ENCODE measurements around the gene CCNYL1.

The CCNYL1 gene

GRCh38 chr2:207778298-207778882 is 67.0 kb downstream of the CCNYL1 start:
- no peak for DNase-seq (ENCODE audit: insufficient read length, low spot score)
- FAIRE-seq, result no peak
- TF ChIP-seq SPI1 (IDR thresholded peaks at IDR 0.05; ENCODE audit: low read depth, low read length), result no peak
- no peak for TF ChIP-seq POLR2A (IDR thresholded peaks at IDR 0.05; ENCODE audit: low read depth, low read length)
- no peak for TF ChIP-seq POLR2AphosphoS5 (IDR thresholded peaks at IDR 0.05; ENCODE audit: low read depth, low read length)
- no peak for TF ChIP-seq TAF1 (IDR thresholded peaks at IDR 0.05; ENCODE audit: low read depth, low read length)
- TF ChIP-seq POU2F2 (IDR thresholded peaks at IDR 0.05; ENCODE audit: low read depth, low read length), result no peak
- TF ChIP-seq PAX5 (IDR thresholded peaks at IDR 0.05; ENCODE audit: insufficient read depth, low read length, severe bottlenecking), result no peak

- no peak for TF ChIP-seq POLR2A (IDR thresholded peaks at IDR 0.05; ENCODE audit: low read depth, low read length)
- TF ChIP-seq POLR2AphosphoS5 (IDR thresholded peaks at IDR 0.05; ENCODE audit: low read depth, low read length), result no peak
- no peak for TF ChIP-seq POU2F2 (IDR thresholded peaks at IDR 0.05; ENCODE audit: low read depth, low read length)
- no peak for TF ChIP-seq TAF1 (IDR thresholded peaks at IDR 0.05; ENCODE audit: low read depth, low read length)
- no peak for TF ChIP-seq PAX5 (IDR thresholded peaks at IDR 0.05; ENCODE audit: insufficient read depth, low read length, severe bottlenecking)
- no peak for TF ChIP-seq SPI1 (IDR thresholded peaks at IDR 0.05; ENCODE audit: low read depth, low read length)
- no peak for DNase-seq (ENCODE audit: insufficient read length, low spot score)
- FAIRE-seq, result no peak
Observed at GRCh38 chr2:207779523-207779922, 68.1 kb downstream of the CCNYL1 start.

GRCh38 chr2:207782238-207783030 is 71.0 kb downstream of the CCNYL1 start:
- FAIRE-seq (no peak), DNase-seq (ENCODE audit: insufficient read length, low spot score) (no peak)
- TF ChIP-seq POLR2AphosphoS5 (IDR thresholded peaks at IDR 0.05; ENCODE audit: low read depth, low read length), result no peak
- no peak for TF ChIP-seq POLR2A (IDR thresholded peaks at IDR 0.05; ENCODE audit: low read depth, low read length)
- TF ChIP-seq PAX5 (IDR thresholded peaks at IDR 0.05; ENCODE audit: insufficient read depth, low read length, severe bottlenecking), result no peak
- no peak for TF ChIP-seq POU2F2 (IDR thresholded peaks at IDR 0.05; ENCODE audit: low read depth, low read length)
- no peak for TF ChIP-seq TAF1 (IDR thresholded peaks at IDR 0.05; ENCODE audit: low read depth, low read length)
- no peak for TF ChIP-seq SPI1 (IDR thresholded peaks at IDR 0.05; ENCODE audit: low read depth, low read length)

GRCh38 chr2:207783514-207783913 is 72.1 kb downstream of the CCNYL1 start:
- FAIRE-seq (no peak), DNase-seq (ENCODE audit: insufficient read length, low spot score) (no peak)
- TF ChIP-seq TAF1 (IDR thresholded peaks at IDR 0.05; ENCODE audit: low read depth, low read length), result no peak
- no peak for TF ChIP-seq PAX5 (IDR thresholded peaks at IDR 0.05; ENCODE audit: insufficient read depth, low read length, severe bottlenecking)
- no peak for TF ChIP-seq POU2F2 (IDR thresholded peaks at IDR 0.05; ENCODE audit: low read depth, low read length)
- peak; percentile 84 for TF ChIP-seq SPI1 (IDR thresholded peaks at IDR 0.05; ENCODE audit: low read depth, low read length)

GRCh38 chr2:207784898-207785297 is 73.5 kb downstream of the CCNYL1 start:
- DNase-seq (ENCODE audit: insufficient read length, low spot score), result no peak
- FAIRE-seq, result no peak
- no peak for TF ChIP-seq POLR2AphosphoS5 (IDR thresholded peaks at IDR 0.05; ENCODE audit: low read depth, low read length)
- no peak for TF ChIP-seq PAX5 (IDR thresholded peaks at IDR 0.05; ENCODE audit: insufficient read depth, low read length, severe bottlenecking)
- no peak for TF ChIP-seq POU2F2 (IDR thresholded peaks at IDR 0.05; ENCODE audit: low read depth, low read length)
- TF ChIP-seq SPI1 (IDR thresholded peaks at IDR 0.05; ENCODE audit: low read depth, low read length), result no peak
- no peak for TF ChIP-seq POLR2A (IDR thresholded peaks at IDR 0.05; ENCODE audit: low read depth, low read length)
- TF ChIP-seq TAF1 (IDR thresholded peaks at IDR 0.05; ENCODE audit: low read depth, low read length), result no peak

- TF ChIP-seq POLR2AphosphoS5 (IDR thresholded peaks at IDR 0.05; ENCODE audit: low read depth, low read length), result no peak
- no peak for TF ChIP-seq POU2F2 (IDR thresholded peaks at IDR 0.05; ENCODE audit: low read depth, low read length)
- TF ChIP-seq SPI1 (IDR thresholded peaks at IDR 0.05; ENCODE audit: low read depth, low read length), result no peak
- TF ChIP-seq TAF1 (IDR thresholded peaks at IDR 0.05; ENCODE audit: low read depth, low read length), result no peak
- no peak for TF ChIP-seq POLR2A (IDR thresholded peaks at IDR 0.05; ENCODE audit: low read depth, low read length)
- no peak for TF ChIP-seq PAX5 (IDR thresholded peaks at IDR 0.05; ENCODE audit: insufficient read depth, low read length, severe bottlenecking)
- FAIRE-seq, result no peak
- DNase-seq (ENCODE audit: insufficient read length, low spot score), result no peak
Observed at GRCh38 chr2:207787017-207787416, 75.6 kb downstream of the CCNYL1 start.

GRCh38 chr2:207787800-207788199 is 76.4 kb downstream of the CCNYL1 start:
- no peak for TF ChIP-seq POU2F2 (IDR thresholded peaks at IDR 0.05; ENCODE audit: low read depth, low read length)
- no peak for TF ChIP-seq POLR2A (IDR thresholded peaks at IDR 0.05; ENCODE audit: low read depth, low read length)
- no peak for TF ChIP-seq SPI1 (IDR thresholded peaks at IDR 0.05; ENCODE audit: low read depth, low read length)
- DNase-seq (ENCODE audit: insufficient read length, low spot score) (no peak), FAIRE-seq (no peak)

GRCh38 chr2:207790898-207791297 is 79.5 kb downstream of the CCNYL1 start:
- TF ChIP-seq POLR2AphosphoS5 (IDR thresholded peaks at IDR 0.05; ENCODE audit: low read depth, low read length) (no peak), TAF1 (IDR thresholded peaks at IDR 0.05; ENCODE audit: low read depth, low read length) (no peak), PAX5 (IDR thresholded peaks at IDR 0.05; ENCODE audit: insufficient read depth, low read length, severe bottlenecking) (no peak), POU2F2 (IDR thresholded peaks at IDR 0.05; ENCODE audit: low read depth, low read length) (no peak), SPI1 (IDR thresholded peaks at IDR 0.05; ENCODE audit: low read depth, low read length) (no peak), POLR2A (IDR thresholded peaks at IDR 0.05; ENCODE audit: low read depth, low read length) (no peak)
- FAIRE-seq (no peak), DNase-seq (ENCODE audit: insufficient read length, low spot score) (no peak)

- no peak for TF ChIP-seq POU2F2 (IDR thresholded peaks at IDR 0.05; ENCODE audit: low read depth, low read length)
- TF ChIP-seq SPI1 (IDR thresholded peaks at IDR 0.05; ENCODE audit: low read depth, low read length), result no peak
- TF ChIP-seq POLR2A (IDR thresholded peaks at IDR 0.05; ENCODE audit: low read depth, low read length), result no peak
- no peak for TF ChIP-seq POLR2AphosphoS5 (IDR thresholded peaks at IDR 0.05; ENCODE audit: low read depth, low read length)
- no peak for TF ChIP-seq PAX5 (IDR thresholded peaks at IDR 0.05; ENCODE audit: insufficient read depth, low read length, severe bottlenecking)
- no peak for TF ChIP-seq TAF1 (IDR thresholded peaks at IDR 0.05; ENCODE audit: low read depth, low read length)
- FAIRE-seq (no peak), DNase-seq (ENCODE audit: insufficient read length, low spot score) (no peak)
Observed at GRCh38 chr2:207791579-207792243, 80.3 kb downstream of the CCNYL1 start.

All from GM12891 (cell line).